ENCODE data around the gene ULBP3. TPM values are rescaled to one million over a fixed set of nuclear protein-coding genes. Genes with fewer than 3 reads are reported as not detected.

ULBP3 gene
- total RNA-seq, 1 experiment from 2014 or later = 4.0 TPM

- ATAC-seq = no peak
- Mint-ChIP-seq H3K4me3 (no peak overlapping the region), H3K27ac (no peak overlapping the region), H3K4me1 (peaks cover 10% of the 10 kb centered on the region), H3K36me3 (no peaks in the 10 kb centered on the region), H3K9me3 (no peaks in the 10 kb centered on the region), H3K27me3 (ENCODE audit: low read depth) (peaks cover 68% of the 10 kb centered on the region)
- TF ChIP-seq ZNF532 (CRISPR knock-in tag; IDR thresholded peaks at IDR 0.05; ENCODE audit: borderline replicate concordance) (no peak), SOX15 (CRISPR knock-in tag; IDR thresholded peaks at IDR 0.05) (no peak), ATF2 (CRISPR knock-in tag; IDR thresholded peaks at IDR 0.05; ENCODE audit: borderline replicate concordance, low read depth) (no peak), NFE2L1 (CRISPR knock-in tag; IDR thresholded peaks at IDR 0.05) (no peak)
- ChIA-PET CTCF (no interaction called here), POLR2A (no interaction called here)
- DNase-seq (ENCODE audit: low spot score) = no peak
Observed at GRCh38 chr6:150026976-150027805, 41.7 kb downstream of the ULBP3 start.

GRCh38 chr6:150025201-150025917 lies 43.6 kb downstream of the ULBP3 start, which contains the start of gene RAET1L:
TSS of gene RAET1L (minus strand) at chr6:150025532. CDS start at chr6:150025471, 61 bp downstream.
- ChIA-PET CTCF (interaction anchor here (0.9 to 1.1 kb wide), 3 partner anchors 9 to 370 kb away, joined by 3 to 6 read pairs (median 3); partner anchors contain the start of gene ULBP3), POLR2A (interaction anchor here (0.5 kb wide), 1 partner anchor 118 kb away, joined by 3 read pairs; the partner anchor contains the start of gene PPP1R14C)
- Mint-ChIP-seq H3K4me1 (peaks cover 10% of the 10 kb centered on the region), H3K36me3 (no peaks in the 10 kb centered on the region), H3K9me3 (no peaks in the 10 kb centered on the region), H3K4me3 (peak within 1 kb of the TSS; percentile 57), H3K27ac (no peak within 1 kb of the TSS), H3K27me3 (ENCODE audit: low read depth) (peaks cover 75% of the 10 kb centered on the region)
- ATAC-seq (no peak), DNase-seq (ENCODE audit: low spot score) (no peak)
- no peak for TF ChIP-seq ZNF138 (CRISPR knock-in tag; conservative IDR thresholded peaks at IDR 0.05)
- TF ChIP-seq ERG (CRISPR knock-in tag; IDR thresholded peaks at IDR 0.05) = no peak
- TF ChIP-seq ZNF532 (CRISPR knock-in tag; IDR thresholded peaks at IDR 0.05; ENCODE audit: borderline replicate concordance) = no peak
- TF ChIP-seq NR3C1 (CRISPR knock-in tag; conservative IDR thresholded peaks at IDR 0.05; ENCODE audit: low read depth) = no peak
- no peak for TF ChIP-seq FOXP4 (CRISPR knock-in tag; IDR thresholded peaks at IDR 0.05)
- TF ChIP-seq CTCF (IDR thresholded peaks at IDR 0.05) = no peak
- no peak for TF ChIP-seq STAT6 (CRISPR knock-in tag; conservative IDR thresholded peaks at IDR 0.05; ENCODE audit: low read depth)
- no peak for TF ChIP-seq SOX15 (CRISPR knock-in tag; IDR thresholded peaks at IDR 0.05)
